ENCODE data around the gene GPC6. TPM values are rescaled to one million over a fixed set of nuclear protein-coding genes. Genes with fewer than 3 reads are reported as not detected.

GPC6 gene
- polyA plus RNA-seq, 1 donor, result 66.0 TPM

DNA sequence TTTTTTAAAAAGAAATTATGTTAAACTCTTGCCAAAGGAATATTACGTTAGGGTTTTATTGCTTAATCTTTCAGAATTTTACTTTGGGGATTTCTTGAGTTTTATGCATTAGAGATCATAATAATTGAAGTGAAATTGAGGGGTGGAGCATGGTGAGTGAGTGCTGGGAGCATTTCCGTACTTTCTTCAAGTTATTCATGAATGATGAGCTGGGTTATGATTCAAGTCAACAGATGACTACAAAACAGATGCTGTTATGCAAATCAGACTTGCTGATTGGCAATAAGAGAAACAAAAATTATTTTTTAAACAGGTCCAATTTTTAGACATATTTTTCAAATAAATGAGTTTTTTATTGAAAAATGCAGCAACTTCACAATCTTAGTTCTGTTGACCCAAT is 748.6 kb downstream of the GPC6 start:
- no peak for DNase-seq

DNA sequence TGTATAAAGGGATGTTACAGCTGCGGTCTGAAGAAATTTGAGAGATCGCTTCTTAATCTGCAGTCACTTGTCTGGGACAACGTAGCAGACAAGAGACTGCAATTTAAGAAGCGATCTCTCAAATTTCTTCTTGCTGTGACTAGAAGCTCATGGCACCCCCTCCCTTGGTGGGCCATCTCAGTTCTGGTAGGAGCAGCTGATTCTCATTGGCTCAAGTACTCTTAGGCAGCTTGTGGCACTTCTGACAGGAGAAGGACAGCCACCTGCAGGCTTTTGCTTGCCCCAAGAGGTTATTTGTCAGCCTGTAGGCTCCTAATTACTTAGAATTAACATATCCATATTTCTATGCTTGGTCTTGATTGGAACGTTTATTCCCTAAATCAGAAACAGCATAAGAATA is 749.9 kb downstream of the GPC6 start:
- no peak for DNase-seq

DNA sequence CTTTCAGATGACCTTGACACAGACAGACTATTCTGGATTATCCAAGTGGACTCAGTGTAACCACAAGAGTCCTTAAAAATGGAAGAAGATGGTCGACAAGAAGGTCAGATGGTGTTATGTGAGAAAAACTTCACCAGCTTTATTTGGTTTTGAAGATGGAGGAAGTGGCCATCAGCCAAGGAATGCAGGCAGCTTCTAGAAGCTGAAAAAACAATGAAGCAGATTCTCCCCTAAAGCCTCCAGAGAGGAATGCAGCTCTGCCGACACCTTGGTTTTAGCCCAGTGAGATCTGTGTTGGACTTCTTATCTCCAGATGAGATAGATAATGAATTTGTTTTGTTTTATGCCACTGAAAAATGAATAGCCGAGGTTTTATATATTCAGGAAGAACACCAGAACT is 751.4 kb downstream of the GPC6 start:
- DNase-seq, result no peak

DNA sequence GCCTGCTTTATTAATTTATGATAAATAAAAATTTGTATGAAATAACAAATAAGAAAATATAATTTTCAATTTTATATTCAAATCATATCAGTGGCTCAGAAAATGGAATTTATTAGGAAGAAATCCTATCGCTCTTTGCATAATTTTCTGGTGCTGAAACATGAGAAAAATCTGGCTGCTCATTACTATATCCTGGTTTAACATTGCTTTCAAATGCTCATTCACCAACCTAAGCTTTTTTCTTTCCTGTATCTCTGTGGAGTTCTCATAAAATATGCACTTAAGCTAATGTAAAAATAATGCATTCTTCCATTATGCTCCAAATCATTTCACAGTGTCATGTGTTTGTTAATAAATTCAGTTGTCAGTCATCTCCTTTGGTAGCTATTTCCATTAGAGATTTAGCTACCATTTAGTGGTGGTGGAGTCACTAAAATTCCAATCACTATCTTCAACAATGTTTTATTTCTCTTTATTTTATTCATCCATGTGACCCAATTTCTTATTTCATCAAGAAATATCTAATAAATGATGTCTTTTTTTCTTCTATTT is 754.9 kb downstream of the GPC6 start:
- DNase-seq, result no peak

DNA sequence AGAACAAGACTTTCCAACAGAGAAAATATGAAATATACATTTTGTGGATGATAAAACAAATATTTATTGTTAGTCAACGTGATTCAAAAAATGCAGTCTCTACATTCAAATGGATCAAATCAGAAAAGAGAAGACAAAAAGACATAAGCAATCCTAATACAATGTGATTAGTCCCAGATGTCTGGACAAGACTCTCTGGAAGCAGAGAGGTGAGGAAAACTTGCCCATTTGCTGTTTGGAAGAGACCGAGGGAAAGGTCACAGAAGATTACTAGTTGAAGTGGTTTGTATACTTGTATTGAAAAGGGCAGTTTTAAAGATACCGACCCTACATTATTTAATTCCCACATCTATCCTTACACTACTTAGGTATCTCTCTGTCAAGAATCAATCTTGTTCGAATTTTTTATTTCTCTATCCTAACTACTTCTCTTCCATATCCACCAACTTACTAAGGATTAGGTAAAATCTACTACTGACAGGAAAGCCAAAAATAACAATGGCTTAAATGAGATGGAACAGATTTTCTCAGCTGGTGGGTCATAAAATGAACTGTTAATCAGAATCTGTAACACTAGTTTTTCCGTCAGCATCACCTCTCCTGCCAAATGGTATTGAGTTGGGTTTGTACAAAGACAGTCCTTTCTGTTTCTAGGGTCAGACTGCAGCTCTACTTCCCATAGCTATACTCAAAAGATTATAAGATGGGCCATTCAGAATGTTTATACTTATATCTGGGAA is 755.7 kb downstream of the GPC6 start:
- no peak for DNase-seq

DNA sequence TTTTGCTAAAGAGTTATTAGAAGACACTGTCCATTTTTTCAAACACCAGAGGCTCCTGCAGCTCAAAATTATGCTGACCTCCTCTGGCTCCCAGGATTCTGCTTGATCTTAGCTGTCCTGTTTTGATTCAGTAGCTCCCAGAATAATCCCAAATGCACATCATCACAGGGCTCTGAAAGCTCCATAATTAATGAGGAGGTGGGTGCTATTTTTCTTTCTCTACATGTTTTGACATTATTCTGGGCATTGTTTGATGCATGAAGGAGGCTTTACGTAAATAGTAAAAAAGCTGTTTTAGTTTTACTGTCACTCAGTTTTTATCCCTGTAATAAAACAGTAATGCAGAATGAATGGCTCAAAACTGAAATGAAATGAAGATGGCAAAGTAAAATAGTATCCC is 757.4 kb downstream of the GPC6 start:
- DNase-seq, result no peak

DNA sequence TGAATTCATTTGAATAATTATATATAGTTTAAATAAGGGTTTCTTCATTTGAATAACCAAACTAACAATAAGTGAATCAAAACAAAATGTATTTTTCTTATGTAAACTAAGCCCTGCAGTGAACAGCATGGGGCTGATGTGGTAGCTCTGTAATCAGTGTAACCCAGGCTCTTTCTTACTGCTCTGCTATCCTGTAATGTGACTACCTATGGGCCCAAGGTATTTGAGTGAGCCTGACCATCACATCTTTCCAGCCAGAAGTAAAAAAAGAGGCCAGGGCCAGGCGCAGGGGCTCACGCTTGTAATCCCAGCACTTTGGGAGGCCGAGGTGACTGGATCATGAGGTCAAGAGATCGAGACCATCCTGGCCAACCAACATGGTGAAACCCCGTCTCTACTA is 758.3 kb downstream of the GPC6 start:
- DNase-seq, result no peak

DNA sequence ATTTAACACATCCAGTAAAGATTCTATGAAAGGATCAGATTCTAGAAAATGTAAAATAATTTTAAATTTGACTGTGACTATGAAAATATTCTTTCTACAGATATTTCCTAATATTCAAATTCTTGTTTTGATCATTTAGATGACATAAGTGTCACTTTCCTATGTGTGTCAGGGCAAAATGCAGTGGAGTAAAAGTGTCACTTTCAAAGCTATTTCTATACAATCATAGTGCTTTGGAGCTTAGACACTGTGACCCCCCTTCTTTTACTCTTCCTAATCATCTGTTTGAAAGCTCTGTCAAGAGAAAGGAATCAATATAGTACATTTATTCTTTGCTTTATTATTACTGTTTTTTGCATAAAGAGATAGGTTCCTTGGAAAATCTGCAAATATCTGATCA is 760.9 kb downstream of the GPC6 start:
- no peak for DNase-seq

DNA sequence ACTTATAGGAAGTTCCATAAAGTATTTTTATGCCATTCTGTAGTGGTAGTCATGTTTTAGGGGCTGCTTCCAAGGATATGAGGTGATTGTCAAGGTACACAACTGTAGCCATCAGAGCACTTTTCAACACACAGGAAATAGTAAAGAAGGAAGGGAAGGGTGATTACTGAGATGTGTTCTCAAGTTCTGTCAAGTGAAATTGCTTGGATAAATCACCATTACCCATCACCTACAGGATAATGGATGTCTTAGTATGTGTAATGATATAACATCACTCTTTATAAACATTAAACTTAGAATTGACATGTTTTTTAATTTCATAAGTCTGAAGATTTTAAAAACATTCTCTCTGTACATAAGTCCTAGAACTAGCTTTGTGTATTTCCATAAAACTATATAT is 765.0 kb downstream of the GPC6 start:
- DNase-seq, result no peak

DNA sequence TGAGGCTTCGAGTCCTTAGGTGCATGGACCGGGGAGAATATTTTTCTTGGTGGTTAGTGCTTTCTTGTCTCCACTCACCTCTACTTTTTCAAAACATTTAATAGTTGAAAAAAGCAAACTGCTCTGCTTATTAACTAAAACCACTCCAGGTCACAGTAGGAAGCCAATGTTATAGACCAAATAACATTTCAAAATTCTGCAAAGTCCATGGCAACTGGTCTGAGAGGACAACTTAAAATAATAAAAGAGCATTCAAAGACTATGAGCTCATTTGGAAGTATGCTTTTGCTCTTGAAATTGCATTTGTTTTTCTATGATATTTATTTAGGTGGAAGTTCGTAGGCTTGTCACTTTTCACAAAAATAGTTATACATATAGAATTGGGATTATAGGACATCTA is 769.9 kb downstream of the GPC6 start:
- no peak for DNase-seq

DNA sequence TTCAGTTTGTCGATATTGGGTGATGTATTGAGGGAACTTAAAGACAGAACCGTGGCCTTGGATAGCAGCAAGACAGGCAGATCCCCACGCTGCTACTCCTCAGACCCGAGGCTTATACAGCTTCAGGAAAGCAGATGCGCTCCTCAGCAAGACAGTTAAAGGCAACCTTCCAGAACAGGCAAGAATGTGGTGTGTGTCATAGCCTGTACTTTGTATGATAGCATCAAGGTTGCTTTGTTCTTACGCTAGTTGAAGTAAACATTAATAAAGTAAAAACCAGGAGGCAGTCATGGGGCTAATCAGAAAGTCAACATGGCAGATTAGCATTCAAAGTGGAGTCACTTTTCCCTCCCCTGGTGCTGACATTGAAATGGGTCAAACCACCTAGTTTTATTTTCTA is 779.7 kb downstream of the GPC6 start:
- no peak for DNase-seq

DNA sequence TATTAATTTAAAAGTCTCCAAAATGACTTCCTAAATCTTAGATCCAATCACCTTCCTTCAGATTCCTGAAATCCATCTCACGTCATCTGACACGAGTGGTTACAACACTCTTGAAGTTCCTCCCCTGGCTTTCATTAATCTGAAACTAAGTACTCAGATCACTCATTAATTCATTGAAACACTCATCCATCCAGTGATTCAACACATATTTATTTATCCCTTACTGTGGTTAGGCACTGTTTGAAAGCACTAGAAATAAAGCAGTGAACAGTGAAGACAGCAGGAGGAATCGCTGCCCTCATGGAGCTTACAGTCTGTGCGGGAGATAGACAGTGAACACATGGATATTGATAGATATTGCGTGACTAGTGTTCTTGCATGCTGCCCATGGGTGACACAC is 780.5 kb downstream of the GPC6 start:
- DNase-seq, result no peak

DNA sequence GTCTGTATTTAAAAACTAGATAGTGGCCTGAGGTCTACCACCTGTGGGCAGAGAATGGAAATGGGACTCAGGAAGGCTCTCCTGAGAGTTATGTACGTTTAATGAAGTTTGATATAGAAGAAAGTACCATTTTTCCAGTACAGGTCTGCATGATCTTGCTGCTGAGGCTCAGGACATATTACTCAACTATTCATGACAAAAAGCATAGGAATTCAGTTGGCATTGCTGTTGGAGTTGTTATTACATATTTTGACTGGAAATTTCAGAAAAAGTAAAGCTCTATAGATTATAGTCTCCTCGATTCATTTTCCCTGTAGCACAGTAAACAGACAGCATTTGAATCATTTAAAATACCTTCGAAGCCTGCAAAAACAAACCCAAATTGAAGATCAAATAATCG is 783.1 kb downstream of the GPC6 start:
- no peak for DNase-seq

DNA sequence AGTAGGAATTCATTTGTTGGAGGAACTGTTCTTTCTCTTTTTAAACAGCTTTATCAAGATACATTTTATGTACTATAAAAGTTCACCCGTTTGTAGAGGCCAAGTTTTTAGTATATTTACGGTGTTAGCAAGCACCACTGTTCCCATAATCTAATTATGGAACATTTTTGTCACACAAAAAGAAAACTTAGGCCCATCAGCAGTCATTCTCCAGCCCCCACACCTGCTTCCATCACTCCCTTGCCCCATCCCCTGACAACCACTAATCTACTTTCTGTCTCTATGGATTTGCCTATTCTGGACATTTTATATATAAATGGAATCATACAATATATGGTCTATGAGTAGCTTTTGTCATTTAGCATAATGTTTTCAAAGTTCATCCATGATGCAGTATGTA is 787.9 kb downstream of the GPC6 start:
- no peak for DNase-seq

DNA sequence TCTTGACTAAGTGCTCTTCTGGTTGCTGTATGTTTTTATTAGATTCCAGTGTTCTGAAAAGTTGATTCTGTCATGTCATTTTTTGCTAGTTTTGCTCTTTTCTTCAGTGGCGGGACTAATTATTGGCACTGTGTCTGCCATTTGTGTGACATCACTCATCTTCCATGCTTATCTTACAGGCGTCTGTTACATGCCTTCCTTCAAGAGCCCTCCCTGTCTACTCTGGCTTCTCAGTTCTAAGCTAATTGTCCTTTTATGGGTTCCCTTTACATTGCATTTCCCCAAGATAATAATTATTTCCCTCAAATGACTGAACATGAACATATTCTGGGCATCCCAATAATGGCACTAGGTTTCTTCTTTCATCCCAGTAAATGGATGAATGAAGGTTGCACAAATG is 793.8 kb downstream of the GPC6 start:
- no peak for DNase-seq

DNA sequence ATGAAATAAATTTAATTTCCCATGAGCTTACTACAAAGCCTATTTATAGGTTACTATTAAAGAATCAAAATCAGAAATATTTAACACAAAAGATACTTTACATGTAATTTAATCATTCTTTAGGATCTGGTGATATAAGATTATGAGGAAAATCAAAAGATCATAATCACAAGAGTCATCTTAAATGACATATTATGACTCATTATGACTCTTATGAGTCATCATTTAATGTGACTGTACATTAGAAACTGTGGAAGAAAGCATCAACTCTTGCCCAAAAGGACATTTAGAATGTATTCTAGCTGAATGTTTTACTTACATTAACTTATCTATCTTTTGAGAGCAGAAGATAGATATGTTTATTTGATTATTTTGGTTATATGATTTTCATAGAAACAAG is 794.2 kb downstream of the GPC6 start:
- no peak for DNase-seq

DNA sequence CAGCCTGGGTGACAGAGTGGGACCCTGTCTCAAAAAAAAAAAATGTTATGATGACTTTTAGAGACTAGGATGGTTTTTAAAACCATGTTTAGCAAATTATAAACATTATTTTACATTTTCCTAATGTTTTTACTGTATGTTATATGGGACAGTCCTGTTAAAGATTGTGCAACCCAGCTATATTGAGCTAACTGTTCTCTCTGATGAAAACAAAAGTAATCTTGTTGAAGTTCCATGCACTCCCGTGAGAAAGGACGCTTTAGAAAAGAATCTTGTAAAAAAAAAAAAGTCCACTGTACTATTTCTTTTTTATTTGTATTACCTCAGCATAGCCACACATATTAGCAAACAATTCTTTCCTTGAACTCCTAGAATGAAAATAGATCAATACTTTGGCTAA is 801.6 kb downstream of the GPC6 start:
- no peak for DNase-seq

DNA sequence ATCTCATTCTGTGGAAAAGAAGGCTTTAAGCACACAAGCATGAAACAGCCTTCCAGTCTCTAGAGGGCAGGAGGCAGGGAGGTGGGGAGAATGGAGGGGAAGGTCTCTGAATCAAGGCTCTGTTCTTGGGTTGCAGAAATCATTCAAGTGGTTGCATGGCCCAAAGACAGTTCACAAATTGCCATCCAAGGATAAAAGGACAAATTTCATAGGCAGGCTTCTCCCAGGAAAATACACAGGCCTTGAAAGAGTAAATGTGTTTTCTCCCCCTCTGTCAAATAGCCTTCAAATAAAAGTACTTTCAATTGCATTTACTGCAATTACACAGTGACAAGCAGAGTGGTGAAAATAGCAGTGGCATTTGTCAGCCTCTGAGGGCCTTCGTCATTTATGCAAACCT is 802.0 kb downstream of the GPC6 start:
- no peak for DNase-seq

DNA sequence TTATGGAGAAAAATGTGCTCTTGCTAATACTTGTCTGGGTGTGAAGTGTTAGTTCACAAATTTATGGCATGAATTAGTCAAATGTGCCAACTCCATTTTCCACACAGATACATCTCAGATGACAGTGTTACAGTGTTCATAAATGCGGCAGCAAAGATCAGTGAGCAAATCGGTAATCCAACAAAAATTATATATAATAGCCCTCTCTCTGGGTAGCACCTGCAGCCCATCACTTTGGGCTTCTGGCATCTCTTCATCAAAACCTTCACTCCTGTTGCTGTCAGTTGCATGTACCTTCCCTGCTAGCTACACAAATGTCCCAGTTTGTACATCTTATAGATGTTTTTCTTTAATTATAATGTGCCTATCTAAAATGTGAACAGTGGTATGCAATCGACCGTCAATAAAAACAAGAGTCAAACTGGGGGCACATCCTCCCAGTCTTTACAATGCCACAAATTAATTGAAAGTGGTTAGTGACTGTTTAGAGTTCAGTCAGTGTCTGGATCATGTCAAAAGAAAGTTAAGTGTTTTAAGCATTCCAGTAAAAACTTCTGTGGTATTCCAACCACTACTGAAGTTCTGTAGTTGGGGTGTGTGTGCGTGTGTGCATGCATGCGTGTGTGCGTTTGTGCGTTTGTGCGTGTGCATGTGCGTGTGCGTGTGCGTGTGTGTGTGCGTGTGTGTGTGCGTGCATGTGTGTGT is 804.0 kb downstream of the GPC6 start:
- DNase-seq, result no peak

DNA sequence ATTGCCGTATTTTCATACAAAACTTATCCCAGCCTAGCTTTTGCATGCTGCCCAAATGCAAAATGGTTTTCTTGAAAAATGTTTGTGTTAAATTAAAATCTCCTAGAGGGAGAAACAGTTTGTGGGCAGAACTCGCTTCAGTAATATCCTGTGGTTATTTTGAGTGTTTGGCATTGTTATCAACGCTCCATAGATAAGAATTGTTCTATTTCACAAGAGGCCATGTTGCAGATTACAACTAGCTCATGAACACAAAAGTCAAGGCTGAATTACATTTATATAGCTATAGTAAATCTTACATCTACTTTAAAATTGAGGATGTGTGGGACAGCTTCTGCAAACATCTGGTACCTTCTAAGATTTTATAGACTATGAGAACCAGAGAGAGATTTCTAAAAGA is 805.0 kb downstream of the GPC6 start:
- DNase-seq, result no peak

DNA sequence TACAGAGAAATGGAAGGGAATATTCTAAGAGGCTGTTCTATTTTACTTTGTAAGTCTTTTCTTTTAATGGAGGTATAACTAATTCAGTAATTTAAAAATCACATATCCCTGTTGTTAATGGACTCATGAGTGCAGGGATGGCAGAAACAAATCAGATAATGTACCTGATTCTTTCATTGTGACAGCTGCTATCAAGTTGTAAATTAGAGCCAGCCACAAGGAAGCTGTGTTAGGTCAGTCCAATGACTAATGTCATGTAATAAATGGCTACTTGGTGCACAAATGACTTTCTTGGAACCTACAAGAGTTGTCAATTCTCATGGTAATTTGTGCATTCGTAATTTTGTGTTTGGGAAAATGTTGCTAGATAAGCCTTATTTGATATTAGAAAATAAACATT is 806.5 kb downstream of the GPC6 start:
- no peak for DNase-seq

DNA sequence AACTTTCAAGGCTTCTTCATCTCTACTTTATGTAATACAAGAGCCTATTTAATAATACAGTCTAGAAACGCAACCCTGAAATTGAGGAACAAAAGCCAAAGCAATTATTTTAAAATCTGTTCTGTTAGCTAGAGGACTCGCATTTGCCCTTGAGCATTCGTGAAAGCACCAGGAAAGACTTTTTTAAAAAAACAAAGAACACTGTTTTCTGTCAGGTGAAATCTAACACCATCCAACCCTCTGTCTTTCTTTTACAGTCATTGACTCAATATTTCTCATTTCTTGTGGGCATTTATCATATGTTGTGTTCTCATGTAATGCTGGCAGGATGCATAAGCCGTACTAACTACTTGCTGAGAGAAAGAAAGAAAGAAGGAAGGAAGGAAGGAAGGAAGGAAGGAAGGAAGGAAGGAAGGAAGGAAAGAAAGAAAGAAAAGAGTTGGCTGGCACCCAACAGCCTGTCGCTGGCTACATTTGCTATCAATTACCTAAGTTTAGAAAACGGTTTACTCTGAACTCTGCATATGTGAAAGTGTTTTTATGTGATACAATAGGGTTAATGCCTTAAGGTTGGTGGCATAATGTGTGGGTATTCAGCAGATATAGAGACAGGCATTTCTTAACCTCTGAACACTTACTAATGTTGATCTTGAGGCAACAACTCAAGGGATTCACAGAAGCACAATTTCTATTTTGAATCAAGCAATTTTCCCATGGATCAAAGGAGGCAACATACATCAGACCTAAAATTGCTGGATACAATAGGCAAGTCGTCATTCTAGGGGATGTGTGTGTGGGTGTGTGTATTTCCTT is 807.4 kb downstream of the GPC6 start:
- DNase-seq, result no peak

DNA sequence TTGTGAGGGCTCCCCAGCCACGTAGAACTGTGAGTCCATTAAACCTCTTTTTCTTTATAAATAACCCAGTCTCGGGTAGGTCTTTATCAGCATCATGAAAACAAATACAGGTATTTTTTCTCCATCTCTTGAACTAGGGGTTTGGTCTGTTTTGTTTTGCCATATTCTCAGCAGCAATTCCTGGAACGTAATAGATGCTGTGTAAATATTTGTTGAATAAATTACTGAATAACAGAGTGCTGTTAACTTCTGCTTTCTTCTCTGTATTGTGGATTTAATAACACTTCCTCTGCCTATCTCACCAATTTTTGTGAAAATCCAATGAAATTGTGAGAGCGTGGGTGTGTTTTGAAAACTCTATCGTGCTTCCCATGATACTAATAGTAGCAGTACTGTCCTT is 823.4 kb downstream of the GPC6 start:
- DNase-seq, result no peak

Data from left kidney (tissue), 2 donors.